Measurements from ENCODE around the gene ACKR1.

ACKR1 gene

DNA sequence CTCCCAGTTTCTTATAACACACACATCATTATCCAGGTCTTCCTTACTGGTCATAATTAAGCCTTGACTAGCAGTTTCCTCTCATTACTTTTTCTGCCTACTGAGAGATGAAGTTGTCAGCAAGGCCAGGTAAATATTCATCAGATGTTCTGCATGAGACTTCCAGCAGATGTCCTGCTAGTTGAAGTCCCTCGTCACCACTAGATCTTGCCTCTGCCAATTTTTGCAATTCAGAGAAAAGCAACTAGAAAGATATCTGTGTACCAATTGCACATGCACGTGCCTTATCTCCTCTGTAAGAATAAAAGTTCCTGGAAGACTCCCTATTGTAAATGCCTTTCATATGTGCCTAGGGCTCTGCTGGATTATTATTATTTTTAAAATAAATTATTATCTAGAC, 18.3 kb downstream of the ACKR1 start:
- DNase-seq: no peak

DNA sequence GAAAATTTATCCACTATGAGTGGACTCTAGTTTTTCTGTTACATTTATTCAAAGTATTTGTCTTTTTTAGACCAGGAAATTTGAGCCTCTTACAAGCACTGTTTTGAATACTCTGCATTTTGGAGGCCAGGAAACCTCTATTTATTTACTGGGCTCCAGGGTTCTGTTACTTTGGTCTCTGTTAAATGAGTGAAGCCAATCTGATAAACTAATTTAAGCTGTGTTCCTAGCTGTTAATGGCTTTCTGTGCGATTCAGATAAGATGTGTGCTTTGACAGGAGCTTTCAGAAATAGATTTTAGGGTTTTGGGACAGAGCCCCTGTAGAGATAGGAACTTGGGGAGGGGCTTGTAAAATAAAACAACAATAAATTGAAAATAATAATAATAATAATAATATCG, 23.9 kb downstream of the ACKR1 start:
- DNase-seq: no peak

- DNase-seq: no peak
Measured at GRCh38 chr1:159229260-159229885, 24.7 kb downstream of the ACKR1 start.

DNA sequence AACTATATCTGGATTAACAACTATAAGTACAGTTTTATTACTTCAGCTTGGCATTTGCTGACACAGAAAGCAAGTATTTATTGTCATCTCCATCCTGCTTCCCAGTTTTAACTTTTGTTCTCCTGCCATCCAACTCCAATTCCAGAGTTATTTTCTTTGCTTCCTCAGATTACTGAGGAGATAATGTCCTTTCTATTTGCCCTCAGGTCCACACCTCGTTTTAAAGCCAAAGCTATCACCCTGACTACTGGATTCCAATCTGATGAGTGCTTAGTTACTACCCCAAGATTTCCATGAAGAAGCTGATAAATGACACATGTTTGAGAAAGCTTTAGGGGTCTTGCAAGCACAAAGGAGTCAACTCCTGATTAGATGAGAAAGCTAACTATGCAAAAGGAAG, 25.2 kb downstream of the ACKR1 start:
- no peak for DNase-seq

- DNase-seq: no peak
Measured at GRCh38 chr1:159239551-159240220, 35.0 kb downstream of the ACKR1 start.

GRCh38 chr1:159247266-159247665, 42.6 kb downstream of the ACKR1 start:
- DNase-seq: no peak

DNA sequence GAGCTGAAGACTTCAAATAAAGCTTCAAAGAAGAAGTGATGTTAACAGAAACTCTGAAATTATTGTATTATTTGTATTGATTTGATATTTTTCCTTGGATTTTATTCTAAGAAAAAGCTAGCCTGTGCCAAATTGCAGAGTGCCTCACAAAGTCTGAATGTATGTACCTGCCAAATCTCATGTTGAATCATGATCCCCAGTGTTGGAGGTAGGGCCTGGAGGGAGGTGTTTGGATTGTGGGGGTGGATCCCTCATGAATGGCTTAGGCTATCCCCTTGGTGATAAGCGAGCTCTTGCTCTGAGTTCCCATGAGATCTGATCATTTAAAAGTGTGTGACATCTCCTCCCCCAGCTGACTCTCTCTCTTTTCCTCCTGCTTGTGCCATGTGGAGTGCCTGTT, 43.6 kb downstream of the ACKR1 start:
- no peak for DNase-seq

DNA sequence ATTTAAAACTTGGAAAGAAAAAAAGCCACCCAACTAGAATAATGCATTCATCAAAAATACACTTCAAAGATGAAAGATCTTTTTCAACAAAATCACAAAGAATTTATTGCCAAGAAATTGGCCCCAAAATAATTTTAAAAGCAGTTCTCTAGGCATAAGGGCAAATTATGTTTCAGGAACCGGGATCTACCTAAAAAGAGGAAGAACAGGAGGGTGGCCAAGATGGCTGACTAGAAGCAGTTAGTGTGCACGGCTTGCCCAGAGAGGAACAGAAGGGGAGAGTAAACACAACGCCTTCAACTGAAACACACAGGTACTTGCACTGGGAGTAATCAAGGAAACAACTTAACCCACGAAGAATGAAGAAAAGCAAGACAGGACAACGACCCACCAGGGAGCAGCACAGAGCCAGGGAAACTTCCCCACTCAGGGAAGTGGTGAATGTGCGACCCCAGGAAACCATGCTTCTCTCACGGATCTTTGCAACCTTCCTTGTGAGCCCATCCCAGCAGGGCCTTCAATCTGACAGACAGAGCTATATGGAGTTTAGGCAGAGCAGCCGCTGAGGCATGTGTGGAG, 46.1 kb downstream of the ACKR1 start:
- no peak for DNase-seq
